HepG2 (cell line): ENCODE data around the gene ARG1. TPM values are rescaled to one million over a fixed set of nuclear protein-coding genes. Genes with fewer than 3 reads are reported as not detected.

Experiments
- ATAC-seq: fragments of 200-7000 bp; cut with Tn5 transposase; 3 replicates; pipeline ENCODE4 v1.9.1; 2020; ENCODE audit warnings: mild to moderate bottlenecking, moderate library complexity
- BruUV-seq: library from RNA; stranded (reverse); fragments of 400-500 nt; replicated peaks from 2 replicates; lab custom pipeline; 2021; lab: Mats Ljungman, UMichigan
- CTCF ChIA-PET: fragments of 300-600 bp; formaldehyde crosslinking; extraction: SDS; loops from one replicate; lab custom pipeline; 2021; ENCODE audit warnings: low total read pairs, inconsistent platforms, low intra/inter-chr PET ratio; lab: Yijun Ruan, JAX
- POLR2A ChIA-PET: fragments of 350-600 bp; sonication (Branson Sonifier 250); formaldehyde crosslinking; loops from one replicate; lab custom pipeline; 2020; ENCODE audit warnings: antibody characterized with exemption, inconsistent platforms; lab: Yijun Ruan, JAX
- DNase-seq: peaks from one replicate; pipeline ENCODE4 v3.0.0-alpha.2; 2015; ENCODE audit warnings: low spot score
- FAIRE-seq: peaks from 3 replicates; lab custom pipeline; 2011; peaks lifted over from hg19 to GRCh38; lab: Jason Lieb, UNC
- H2AFZ ChIP-seq: one replicate; pipeline ENCODE4 v1.6.1; 2011; ENCODE audit warnings: low read length, inconsistent platforms
- H3K27ac ChIP-seq: fragments of 300-600 bp; 3 replicates; pipeline ENCODE4 v1.8.0; 2011; ENCODE audit warnings: mixed run types, mild to moderate bottlenecking, mixed read lengths, low read length, inconsistent platforms; ENCODE audit not compliant: insufficient read depth; ENCODE audit errors: extremely low read length
- H3K27me3 ChIP-seq, 2 experiments: fragments of 200-600 bp in 1 of 2; 2 replicates in 1 of 2; 3 replicates in 1 of 2; pipeline versions ENCODE4 v1.6.0 to v1.8.0; 2011; ENCODE audit warnings: low read length in 2 of 2, mild to moderate bottlenecking in 2 of 2, moderate library complexity in 2 of 2, inconsistent platforms in 1 of 2; ENCODE audit not compliant: insufficient read depth in 2 of 2, control insufficient read depth in 1 of 2
- H3K36me3 ChIP-seq, 2 experiments: fragments of 200-600 bp in 1 of 2; replicated peaks in 1 of 2; 2 replicates in 1 of 2; 3 replicates in 1 of 2; pipeline versions ENCODE4 v1.5.1 to v1.8.0; 2011; ENCODE audit warnings: low read length in 2 of 2, inconsistent platforms in 1 of 2; ENCODE audit not compliant: insufficient read depth in 2 of 2, control insufficient read depth in 1 of 2
- H3K4me1 ChIP-seq: 2 replicates; pipeline ENCODE4 v1.5.1; 2012; ENCODE audit warnings: low read length, inconsistent platforms; ENCODE audit not compliant: insufficient read depth
- H3K4me2 ChIP-seq: 2 replicates; pipeline ENCODE4 v1.6.0; 2011; ENCODE audit warnings: low read depth, low read length, inconsistent platforms
- H3K4me3 ChIP-seq, 3 experiments: fragments of 200-600 bp in 1 of 3; sonication (generic), shearing (Covaris generic) in 1 of 3; replicated peaks in 1 of 3; 2 replicates each; pipeline ENCODE4 v1.5.1; 2011 to 2016; ENCODE audit warnings: low read length in 3 of 3, inconsistent platforms in 2 of 3, low read depth in 2 of 3, mild to moderate bottlenecking in 2 of 3, control low read depth in 1 of 3, mixed read lengths in 1 of 3; ENCODE audit not compliant: insufficient read depth in 1 of 3
- H3K79me2 ChIP-seq: one replicate; pipeline ENCODE4 v1.6.1; 2011; ENCODE audit warnings: low read length, inconsistent platforms; ENCODE audit not compliant: insufficient read depth
- H3K9ac ChIP-seq: 2 replicates; pipeline ENCODE4 v1.6.0; 2011; ENCODE audit warnings: mild to moderate bottlenecking, low read depth, low read length, inconsistent platforms; ENCODE audit not compliant: insufficient read depth
- H3K9me3 ChIP-seq: 2 replicates; pipeline ENCODE4 v1.5.1; 2012; ENCODE audit warnings: mild to moderate bottlenecking, low read length
- H4K20me1 ChIP-seq: 2 replicates; pipeline ENCODE4 v1.6.0; 2011; ENCODE audit warnings: inconsistent platforms, mild to moderate bottlenecking, low read length, moderate library complexity; ENCODE audit not compliant: insufficient read depth
- CEBPB ChIP-seq: IDR thresholded peaks from 2 replicates; pipeline ENCODE4 v1.6.1; 2011; ENCODE audit warnings: low read depth, low read length, improper control_type of control experiment, borderline replicate concordance
- SIN3A ChIP-seq: IDR thresholded peaks from 2 replicates; pipeline ENCODE4 v1.6.1; 2011; ENCODE audit warnings: low read depth, mild to moderate bottlenecking, control low read depth, low read length, borderline replicate concordance
- ZFP82 ChIP-seq: sonication (generic); formaldehyde crosslinking; IDR thresholded peaks from 2 replicates; pipeline ENCODE4 v1.5.1; 2020; ENCODE audit warnings: mild to moderate bottlenecking, missing genetic modification reagents, borderline replicate concordance
- ZNF362 ChIP-seq: sonication (generic); formaldehyde crosslinking; IDR thresholded peaks from 2 replicates; pipeline ENCODE4 v1.4.0; 2020; ENCODE audit warnings: missing genetic modification reagents, mild to moderate bottlenecking, borderline replicate concordance
- ZNF441 ChIP-seq: sonication (generic); formaldehyde crosslinking; IDR thresholded peaks from 2 replicates; pipeline ENCODE4 v1.7.0; 2021; ENCODE audit warnings: missing genetic modification reagents, borderline replicate concordance
- ZNF777 ChIP-seq: sonication (generic); formaldehyde crosslinking; IDR thresholded peaks from 2 replicates; pipeline ENCODE4 v1.4.0; 2020; ENCODE audit warnings: missing genetic modification reagents
- WGBS: methylation state at CpG from one replicate; pipeline ENCODE4 v1.1.6; 2017; ENCODE audit warnings: low lambda C conversion rate; 5-methylcytosine and 5-hydroxymethylcytosine counted together
- in situ Hi-C: cut with HindIII; loops from 2 replicates; pipeline ENCODE4 v1.10.0; 2017; ENCODE audit warnings: low pct_unique_long_range_greater_than_20kb; ENCODE audit not compliant: extremely low pct_ligation_motif_present
- intact Hi-C: fragments of 100-400 bp; cut with micrococcal nuclease; formaldehyde crosslinking; loops from one replicate; pipeline ENCODE4 v1.10.0; 2022; ENCODE audit not compliant: unreplicated experiment
- polyA plus RNA-seq, 8 experiments: library from polyadenylated mRNA; depleted of rRNA in 3 of 8; stranded (reverse) in 7 of 8; unstranded in 1 of 8; fragments of >200 nt; fragmentation: Illumina TruSeq in 4 of 8; extraction: Trizol in 4 of 8; gene quantifications; 2 replicates each; pipeline versions ENCODE4 v1.2.1 to v1.2.3, GENCODE V29; 2011 to 2016; ENCODE audit warnings: low read depth in 4 of 8, missing spikeins in 1 of 8, mixed read lengths in 1 of 8; ENCODE audit not compliant: insufficient read depth in 1 of 8
- total RNA-seq, 5 experiments: library from RNA; depleted of rRNA; stranded (reverse); fragments of >200 nt; fragmentation: Illumina TruSeq; extraction: Trizol; gene quantifications; 2 replicates each; pipeline ENCODE4 v1.2.3, GENCODE V29; 2016; ENCODE audit warnings: low read depth in 1 of 5
- TF ChIP-seq, protein P1 (sequence below): sonication (generic); formaldehyde crosslinking; IDR thresholded peaks from 2 replicates; pipeline ENCODE4 v1.8.1; 2022; ENCODE audit warnings: low read depth, mild to moderate bottlenecking, missing genetic modification reagents
- TF ChIP-seq, protein P2 (sequence below): sonication (generic); formaldehyde crosslinking; IDR thresholded peaks from 2 replicates; pipeline ENCODE4 v1.8.0; 2022; ENCODE audit warnings: missing genetic modification reagents, mild to moderate bottlenecking, moderate library complexity, borderline replicate concordance

Gene ARG1
- total and polyA plus RNA-seq, 2 of the 13 experiments (the other 11 are each of a cell fraction or from before 2014, with no cell fraction given): 2.2 to 11.2 TPM

- no peaks in the 10 kb centered on the region for H3K79me2 ChIP-seq
- H4K20me1 ChIP-seq: no peaks in the 10 kb centered on the region
- ATAC-seq: no peak
- FAIRE-seq: no peak
- no peak for TF ChIP-seq ZNF441 (CRISPR knock-in tag)
- TF ChIP-seq ZFP82: no peak
- TF ChIP-seq SIN3A: no peak
- peak; percentile 85 for TF ChIP-seq CEBPB
- H3K9me3 ChIP-seq: no peaks in the 10 kb centered on the region
- H3K27ac ChIP-seq: no peak overlapping the region
- in situ Hi-C loops: no loop called here
- H3K36me3 ChIP-seq: no peaks in the 10 kb centered on the region
- no peak overlapping the region for H3K4me3 ChIP-seq
- no TSS peak for BruUV-seq
- DNase-seq: no peak
- no peak overlapping the region for H3K9ac ChIP-seq
- no peak overlapping the region for H3K4me2 ChIP-seq
- ChIA-PET POLR2A (no interaction called here), CTCF (no interaction called here)
- H3K4me1 ChIP-seq: 0 out of 2 replicates have a peak, but pooled peaks cover under 1% of the 10 kb centered on the region
- no peak overlapping the region for H2AFZ ChIP-seq
- H3K27me3 ChIP-seq: no peaks in the 10 kb centered on the region
- intact Hi-C loops: no loop called here
- 87% methylated on average over 4 of the region's 4 CpGs for WGBS
Measured at GRCh38 chr6:131561925-131562707, 10.9 kb upstream of the ARG1 start.

DNA sequence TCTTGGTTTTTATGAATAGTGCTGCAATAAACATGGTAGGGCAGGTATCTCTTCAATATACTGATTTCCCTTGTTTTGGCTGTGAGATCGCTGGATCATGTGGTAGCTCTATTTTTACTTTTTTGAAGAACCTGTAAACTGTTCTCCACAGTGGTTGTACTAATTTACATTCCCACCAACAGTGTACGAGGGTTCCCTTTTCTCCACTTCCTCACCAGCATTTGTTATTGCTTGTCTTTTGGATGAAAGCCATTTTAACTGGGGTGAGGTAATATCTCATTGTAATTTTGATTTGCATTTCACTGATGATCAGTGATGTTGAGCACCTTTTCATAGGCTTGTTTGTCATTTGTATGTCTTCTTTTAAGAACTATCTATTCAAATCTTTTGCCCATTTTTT is 8.0 kb upstream of the ARG1 start:
- Histone ChIP-seq H2AFZ (no peak overlapping the region), H3K27me3 (no peaks in the 10 kb centered on the region), H3K4me3 (no peak overlapping the region), H3K79me2 (no peaks in the 10 kb centered on the region), H3K4me2 (no peak overlapping the region), H4K20me1 (no peaks in the 10 kb centered on the region), H3K9ac (no peak overlapping the region), H3K27ac (no peak overlapping the region), H3K9me3 (no peaks in the 10 kb centered on the region), H3K36me3 (no peaks in the 10 kb centered on the region)
- intact Hi-C loops: no loop called here
- 93% methylated on average over 2 of the region's 2 CpGs for WGBS
- in situ Hi-C loops: no loop called here
- no peak for ATAC-seq
- ChIA-PET POLR2A (no interaction called here), CTCF (no interaction called here)
- no peak for DNase-seq
- no peak for FAIRE-seq
- no peak for TF ChIP-seq ZNF362
- TF ChIP-seq ZNF777 (CRISPR knock-in tag): no peak
- TF ChIP-seq, protein P1, sequence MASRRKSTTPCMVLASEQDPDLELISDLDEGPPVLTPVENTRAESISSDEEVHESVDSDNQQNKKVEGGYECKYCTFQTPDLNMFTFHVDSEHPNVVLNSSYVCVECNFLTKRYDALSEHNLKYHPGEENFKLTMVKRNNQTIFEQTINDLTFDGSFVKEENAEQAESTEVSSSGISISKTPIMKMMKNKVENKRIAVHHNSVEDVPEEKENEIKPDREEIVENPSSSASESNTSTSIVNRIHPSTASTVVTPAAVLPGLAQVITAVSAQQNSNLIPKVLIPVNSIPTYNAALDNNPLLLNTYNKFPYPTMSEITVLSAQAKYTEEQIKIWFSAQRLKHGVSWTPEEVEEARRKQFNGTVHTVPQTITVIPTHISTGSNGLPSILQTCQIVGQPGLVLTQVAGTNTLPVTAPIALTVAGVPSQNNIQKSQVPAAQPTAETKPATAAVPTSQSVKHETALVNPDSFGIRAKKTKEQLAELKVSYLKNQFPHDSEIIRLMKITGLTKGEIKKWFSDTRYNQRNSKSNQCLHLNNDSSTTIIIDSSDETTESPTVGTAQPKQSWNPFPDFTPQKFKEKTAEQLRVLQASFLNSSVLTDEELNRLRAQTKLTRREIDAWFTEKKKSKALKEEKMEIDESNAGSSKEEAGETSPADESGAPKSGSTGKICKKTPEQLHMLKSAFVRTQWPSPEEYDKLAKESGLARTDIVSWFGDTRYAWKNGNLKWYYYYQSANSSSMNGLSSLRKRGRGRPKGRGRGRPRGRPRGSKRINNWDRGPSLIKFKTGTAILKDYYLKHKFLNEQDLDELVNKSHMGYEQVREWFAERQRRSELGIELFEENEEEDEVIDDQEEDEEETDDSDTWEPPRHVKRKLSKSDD (CRISPR knock-in tag): no peak
- TF ChIP-seq, protein P2, sequence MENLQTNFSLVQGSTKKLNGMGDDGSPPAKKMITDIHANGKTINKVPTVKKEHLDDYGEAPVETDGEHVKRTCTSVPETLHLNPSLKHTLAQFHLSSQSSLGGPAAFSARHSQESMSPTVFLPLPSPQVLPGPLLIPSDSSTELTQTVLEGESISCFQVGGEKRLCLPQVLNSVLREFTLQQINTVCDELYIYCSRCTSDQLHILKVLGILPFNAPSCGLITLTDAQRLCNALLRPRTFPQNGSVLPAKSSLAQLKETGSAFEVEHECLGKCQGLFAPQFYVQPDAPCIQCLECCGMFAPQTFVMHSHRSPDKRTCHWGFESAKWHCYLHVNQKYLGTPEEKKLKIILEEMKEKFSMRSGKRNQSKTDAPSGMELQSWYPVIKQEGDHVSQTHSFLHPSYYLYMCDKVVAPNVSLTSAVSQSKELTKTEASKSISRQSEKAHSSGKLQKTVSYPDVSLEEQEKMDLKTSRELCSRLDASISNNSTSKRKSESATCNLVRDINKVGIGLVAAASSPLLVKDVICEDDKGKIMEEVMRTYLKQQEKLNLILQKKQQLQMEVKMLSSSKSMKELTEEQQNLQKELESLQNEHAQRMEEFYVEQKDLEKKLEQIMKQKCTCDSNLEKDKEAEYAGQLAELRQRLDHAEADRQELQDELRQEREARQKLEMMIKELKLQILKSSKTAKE (CRISPR knock-in tag): no peak
- TF ChIP-seq, all 625 proteins: peak for 0
- H3K4me1 ChIP-seq: no peaks in the 10 kb centered on the region
- BruUV-seq: no TSS peak
